ENCODE measurements around the gene USH2A.
A peak's percentile ranks its signal among the peaks of the same experiment; 100 is the strongest.

USH2A gene

GRCh38 chr1:215717677-215718426, 705.4 kb downstream of the USH2A start:
- H3K4me3 ChIP-seq (ENCODE audit: low read depth, low read length) = no peak overlapping the region
- DNase-seq (ENCODE audit: low read depth) = no peak

- no peak for DNase-seq (ENCODE audit: low read depth)
- H3K4me3 ChIP-seq (ENCODE audit: low read depth, low read length) = no peak overlapping the region
Observed at GRCh38 chr1:215710899-215711225, 712.4 kb downstream of the USH2A start.

GRCh38 chr1:215710036-215710898, 713.0 kb downstream of the USH2A start:
- H3K4me3 ChIP-seq (ENCODE audit: low read depth, low read length) = no peak overlapping the region
- DNase-seq (ENCODE audit: low read depth) = peak; percentile 11

- DNase-seq (ENCODE audit: low read depth) = peak; percentile 27
- no peak overlapping the region for H3K4me3 ChIP-seq (ENCODE audit: low read depth, low read length)
Observed at GRCh38 chr1:215704089-215704860, 719.0 kb downstream of the USH2A start.

GRCh38 chr1:215682232-215682631, 741.0 kb downstream of the USH2A start:
- no peak overlapping the region for H3K4me3 ChIP-seq (ENCODE audit: low read depth, low read length)
- no peak for DNase-seq (ENCODE audit: low read depth)

- DNase-seq (ENCODE audit: low read depth) = no peak
- no peak overlapping the region for H3K4me3 ChIP-seq (ENCODE audit: low read depth, low read length)
Observed at GRCh38 chr1:215681041-215681440, 742.2 kb downstream of the USH2A start.

- H3K4me3 ChIP-seq (ENCODE audit: low read depth, low read length) = no peak overlapping the region
Observed at GRCh38 chr1:215679231-215679630, 744.0 kb downstream of the USH2A start.

GRCh38 chr1:215677112-215677511, 746.1 kb downstream of the USH2A start:
- DNase-seq (ENCODE audit: low read depth) = no peak
- H3K4me3 ChIP-seq (ENCODE audit: low read depth, low read length) = no peak overlapping the region

More at GRCh38 chr1:215679231-215679630, 744.0 kb downstream of the USH2A start:
- no peak for DNase-seq (ENCODE audit: low read depth)

GRCh38 chr1:215673943-215674342, 749.3 kb downstream of the USH2A start:
- DNase-seq (ENCODE audit: low read depth) = no peak
- H3K4me3 ChIP-seq (ENCODE audit: low read depth, low read length) = no peak overlapping the region

GRCh38 chr1:215672482-215672881, 750.8 kb downstream of the USH2A start:
- DNase-seq (ENCODE audit: low read depth) = no peak
- H3K4me3 ChIP-seq (ENCODE audit: low read depth, low read length) = no peak overlapping the region

GRCh38 chr1:215669806-215670491, 753.3 kb downstream of the USH2A start:
- no peak for DNase-seq (ENCODE audit: low read depth)
- no peak overlapping the region for H3K4me3 ChIP-seq (ENCODE audit: low read depth, low read length)

GRCh38 chr1:215667761-215668160, 755.5 kb downstream of the USH2A start:
- no peak overlapping the region for H3K4me3 ChIP-seq (ENCODE audit: low read depth, low read length)

GRCh38 chr1:215665215-215665614, 758.0 kb downstream of the USH2A start:
- H3K4me3 ChIP-seq (ENCODE audit: low read depth, low read length) = no peak overlapping the region

More at GRCh38 chr1:215667761-215668160, 755.5 kb downstream of the USH2A start:
- no peak for DNase-seq (ENCODE audit: low read depth)

GRCh38 chr1:215661033-215661432, 762.2 kb downstream of the USH2A start:
- no peak overlapping the region for H3K4me3 ChIP-seq (ENCODE audit: low read depth, low read length)
- DNase-seq (ENCODE audit: low read depth) = no peak

More at GRCh38 chr1:215665215-215665614, 758.0 kb downstream of the USH2A start:
- peak; percentile 36 for DNase-seq (ENCODE audit: low read depth)

GRCh38 chr1:215660259-215660658, 763.0 kb downstream of the USH2A start:
- no peak overlapping the region for H3K4me3 ChIP-seq (ENCODE audit: low read depth, low read length)
- DNase-seq (ENCODE audit: low read depth) = no peak

GRCh38 chr1:215657047-215657446, 766.2 kb downstream of the USH2A start:
- H3K4me3 ChIP-seq (ENCODE audit: low read depth, low read length) = no peak overlapping the region
- DNase-seq (ENCODE audit: low read depth) = no peak

- no peak for DNase-seq (ENCODE audit: low read depth)
- no peak overlapping the region for H3K4me3 ChIP-seq (ENCODE audit: low read depth, low read length)
Observed at GRCh38 chr1:215652371-215652770, 770.9 kb downstream of the USH2A start.

GRCh38 chr1:215651867-215652266, 771.4 kb downstream of the USH2A start:
- no peak for DNase-seq (ENCODE audit: low read depth)
- no peak overlapping the region for H3K4me3 ChIP-seq (ENCODE audit: low read depth, low read length)

- H3K4me3 ChIP-seq (ENCODE audit: low read depth, low read length) = no peak overlapping the region
- DNase-seq (ENCODE audit: low read depth) = no peak
Observed at GRCh38 chr1:215650446-215651149, 772.6 kb downstream of the USH2A start.

Measured in skeletal muscle cell (primary cell).